CD4-positive, alpha-beta T cell (primary cell): Measurements from ENCODE around the gene IGLL5. TPM values are rescaled to one million over a fixed set of nuclear protein-coding genes. Genes with fewer than 3 reads are reported as not detected.

Experiments used
- ATAC-seq: fragments of 200-7000 bp; cut with Tn5 transposase; one replicate; pipeline ENCODE4 v1.10.0; 2022; ENCODE audit warnings: mild to moderate bottlenecking; ENCODE audit not compliant: poor library complexity
- CTCF ChIA-PET: fragments of 350-600 bp; sonication (Branson Sonifier 250); formaldehyde crosslinking; loops from one replicate; lab custom pipeline; 2021; ENCODE audit warnings: antibody characterized with exemption, inconsistent platforms; lab: Charles Lee
- POLR2A ChIA-PET: fragments of 350-600 bp; sonication (Branson Sonifier 250); formaldehyde crosslinking; loops from one replicate; lab custom pipeline; 2021; ENCODE audit warnings: antibody characterized with exemption, inconsistent platforms; lab: Charles Lee
- DNase-seq, 14 experiments: peaks; one replicate each; pipeline ENCODE4 v3.0.0-alpha.2; 2013 to 2020; ENCODE audit warnings: mixed read lengths in 2 of 14
- H3K27ac ChIP-seq, 2 donors: one replicate each; pipeline versions ENCODE4 v1.5.1 to v1.7.0; 2013; ENCODE audit warnings: low read length in 2 of 2, low read depth in 1 of 2, mild to moderate bottlenecking in 1 of 2
- H3K27me3 ChIP-seq, 2 experiments: 1 replicate in 1 of 2; 2 replicates in 1 of 2; pipeline versions ENCODE4 v1.6.1 to v1.7.0; 2013; ENCODE audit warnings: low read length in 2 of 2, control low read depth in 1 of 2, mild to moderate bottlenecking in 1 of 2, moderate library complexity in 1 of 2; ENCODE audit not compliant: insufficient read depth in 2 of 2, control insufficient read depth in 1 of 2
- H3K36me3 ChIP-seq: one replicate; pipeline ENCODE4 v1.6.1; 2013; ENCODE audit warnings: low read length, control low read depth; ENCODE audit not compliant: insufficient read depth
- H3K4me1 ChIP-seq: one replicate; pipeline ENCODE4 v1.6.1; 2013; ENCODE audit warnings: low read length, control low read depth; ENCODE audit not compliant: insufficient read depth
- H3K4me3 ChIP-seq: one replicate; pipeline ENCODE4 v1.5.1; 2013; ENCODE audit warnings: mild to moderate bottlenecking, low read length, moderate library complexity
- H3K9me3 ChIP-seq, 2 experiments: 1 replicate in 1 of 2; 2 replicates in 1 of 2; pipeline versions ENCODE4 v1.6.1 to v1.7.0; 2013; ENCODE audit warnings: low read length in 2 of 2, mild to moderate bottlenecking in 2 of 2, control low read depth in 1 of 2, moderate library complexity in 1 of 2; ENCODE audit not compliant: control insufficient read depth in 1 of 2, insufficient read depth in 1 of 2
- H3K27ac Mint-ChIP-seq: one replicate; pipeline ENCODE4 v1.8.0; 2020; ENCODE audit warnings: mixed read lengths
- H3K27me3 Mint-ChIP-seq: one replicate; pipeline ENCODE4 v1.8.0; 2021; ENCODE audit warnings: mixed read lengths
- H3K36me3 Mint-ChIP-seq: one replicate; pipeline ENCODE4 v1.8.0; 2021; ENCODE audit warnings: low read depth, mixed read lengths
- H3K4me1 Mint-ChIP-seq: one replicate; pipeline ENCODE4 v1.8.0; 2021; ENCODE audit warnings: low read depth, mixed read lengths
- H3K4me3 Mint-ChIP-seq: one replicate; pipeline ENCODE4 v1.8.0; 2020; ENCODE audit warnings: mild to moderate bottlenecking, mixed read lengths
- H3K9me3 Mint-ChIP-seq: one replicate; pipeline ENCODE4 v1.8.0; 2020; ENCODE audit warnings: mixed read lengths
- intact Hi-C, 2 experiments: fragments of 100-400 bp; cut with DNase I in 1 of 2; cut with micrococcal nuclease in 1 of 2; formaldehyde crosslinking; loops; one replicate each; pipeline versions ENCODE4 v1.15.1 to v1.9.0; 2023 to 2025; cut with DNase I, micrococcal nuclease
- total RNA-seq, 174 experiments: library from RNA in 2 of 174; stranded (reverse) in 2 of 174; gene quantifications; one replicate each; pipeline ENCODE4 v1.2.3 and lab custom pipeline; 2021 to 2026
- TF ChIP-seq, protein P1 (sequence below): fragments of 200-600 bp; IDR thresholded peaks from one replicate; pipeline ENCODE4 v1.8.0; 2022; ENCODE audit warnings: antibody characterized with exemption, mild to moderate bottlenecking

Gene IGLL5
- total RNA-seq, 2 experiments from 2014 or later: not detected

DNA sequence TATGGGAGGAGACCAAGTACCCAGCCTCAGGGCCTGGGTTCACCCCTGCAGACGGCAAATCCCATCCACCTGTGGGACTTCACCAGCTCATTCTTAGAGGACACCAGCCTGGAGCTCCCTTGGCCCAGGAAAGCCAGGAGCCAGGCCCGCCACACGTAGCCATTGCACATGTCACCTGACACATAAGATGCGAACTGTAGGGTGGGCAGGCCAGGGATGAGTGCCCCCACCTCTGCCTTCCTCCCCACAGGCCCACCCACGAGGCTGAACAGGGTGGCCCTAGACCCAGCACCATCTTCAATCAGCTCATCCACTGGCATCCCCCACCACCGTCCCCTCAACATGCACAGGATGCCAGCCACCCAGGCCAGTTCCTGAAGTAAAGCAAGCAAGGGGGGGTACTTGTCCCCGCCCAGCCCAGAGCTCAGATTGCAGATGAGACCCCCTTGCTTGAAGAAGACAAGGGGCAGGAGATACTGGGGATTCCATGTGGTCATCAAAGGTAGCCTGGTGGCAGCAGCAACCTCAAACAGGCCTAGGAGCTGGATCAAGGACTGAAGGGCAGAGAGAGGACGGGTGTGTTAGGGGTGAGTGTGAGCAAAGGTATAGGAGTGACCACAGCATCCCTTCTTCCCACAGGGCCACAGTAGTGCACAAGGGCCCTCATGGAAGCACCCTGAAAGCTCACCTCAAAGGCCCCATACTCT lies 45.6 kb downstream of the IGLL5 start:
- no peaks in the 10 kb centered on the region for H3K36me3 ChIP-seq
- H3K27me3 Mint-ChIP-seq: no peaks in the 10 kb centered on the region
- CTCF ChIA-PET: no interaction called here
- TF ChIP-seq, protein P1, sequence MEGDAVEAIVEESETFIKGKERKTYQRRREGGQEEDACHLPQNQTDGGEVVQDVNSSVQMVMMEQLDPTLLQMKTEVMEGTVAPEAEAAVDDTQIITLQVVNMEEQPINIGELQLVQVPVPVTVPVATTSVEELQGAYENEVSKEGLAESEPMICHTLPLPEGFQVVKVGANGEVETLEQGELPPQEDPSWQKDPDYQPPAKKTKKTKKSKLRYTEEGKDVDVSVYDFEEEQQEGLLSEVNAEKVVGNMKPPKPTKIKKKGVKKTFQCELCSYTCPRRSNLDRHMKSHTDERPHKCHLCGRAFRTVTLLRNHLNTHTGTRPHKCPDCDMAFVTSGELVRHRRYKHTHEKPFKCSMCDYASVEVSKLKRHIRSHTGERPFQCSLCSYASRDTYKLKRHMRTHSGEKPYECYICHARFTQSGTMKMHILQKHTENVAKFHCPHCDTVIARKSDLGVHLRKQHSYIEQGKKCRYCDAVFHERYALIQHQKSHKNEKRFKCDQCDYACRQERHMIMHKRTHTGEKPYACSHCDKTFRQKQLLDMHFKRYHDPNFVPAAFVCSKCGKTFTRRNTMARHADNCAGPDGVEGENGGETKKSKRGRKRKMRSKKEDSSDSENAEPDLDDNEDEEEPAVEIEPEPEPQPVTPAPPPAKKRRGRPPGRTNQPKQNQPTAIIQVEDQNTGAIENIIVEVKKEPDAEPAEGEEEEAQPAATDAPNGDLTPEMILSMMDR: no peak
- POLR2A ChIA-PET: no interaction called here
- H3K36me3 Mint-ChIP-seq: no peaks in the 10 kb centered on the region
- H3K27ac ChIP-seq: no peak overlapping the region
- DNase-seq (no peak), ATAC-seq (no peak)
- H3K4me3 Mint-ChIP-seq: no peak overlapping the region
- no peaks in the 10 kb centered on the region for H3K9me3 ChIP-seq
- H3K27ac Mint-ChIP-seq: no peak overlapping the region
- H3K4me3 ChIP-seq: no peak overlapping the region
- H3K4me1 Mint-ChIP-seq: peaks cover 8% of the 10 kb centered on the region
- H3K27me3 ChIP-seq: no peaks in the 10 kb centered on the region
- H3K9me3 Mint-ChIP-seq: no peaks in the 10 kb centered on the region
- H3K4me1 ChIP-seq: peaks cover 22% of the 10 kb centered on the region
- intact Hi-C loops: no loop called here

DNA sequence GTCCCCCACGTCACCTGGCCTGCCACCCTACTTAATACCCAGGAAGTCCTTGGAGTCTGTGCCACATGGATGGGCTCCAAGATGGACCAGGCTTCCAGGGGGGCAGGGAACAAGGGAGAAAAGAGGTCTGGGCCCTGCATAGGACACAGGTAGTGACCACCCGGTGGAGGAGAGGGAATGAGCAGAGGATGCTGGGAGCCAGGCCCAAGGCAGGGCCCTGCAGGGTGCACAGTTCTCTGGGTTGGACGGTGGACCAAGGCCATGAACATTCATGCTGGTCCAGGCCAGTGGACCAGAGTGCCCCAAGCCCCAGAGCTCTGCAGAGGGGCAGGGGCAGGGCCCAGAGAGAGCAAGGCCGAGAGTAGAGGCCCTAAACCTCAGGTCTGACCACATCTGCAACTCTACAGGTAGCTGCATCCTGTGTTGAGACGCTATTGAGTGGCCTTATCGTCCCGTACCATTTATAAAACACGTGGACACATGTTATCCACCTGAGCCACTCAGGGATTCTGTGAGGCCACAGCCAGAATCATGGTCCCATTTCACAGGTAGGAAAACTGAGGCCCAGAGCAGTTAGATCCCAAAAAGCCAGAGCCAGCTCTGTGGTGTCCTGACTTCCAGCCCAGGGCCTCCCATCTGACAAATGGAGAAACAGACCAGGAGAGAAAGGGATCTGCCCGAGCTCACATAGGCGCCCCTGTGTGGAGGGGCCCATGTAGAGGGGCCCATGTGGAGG lies 46.4 kb downstream of the IGLL5 start:
- Mint-ChIP-seq H3K4me1 (peaks cover 1% of the 10 kb centered on the region), H3K36me3 (no peaks in the 10 kb centered on the region), H3K27me3 (no peaks in the 10 kb centered on the region), H3K4me3 (no peak overlapping the region), H3K27ac (no peak overlapping the region), H3K9me3 (no peaks in the 10 kb centered on the region)
- no peak overlapping the region for H3K27ac ChIP-seq
- DNase-seq (no peak), ATAC-seq (no peak)
- H3K27me3 ChIP-seq: no peaks in the 10 kb centered on the region
- ChIA-PET POLR2A (interaction anchor here (0.6 kb wide), 1 partner anchor 416 kb away, joined by 3 read pairs; no protein-coding TSS in a partner anchor), CTCF (no interaction called here)
- H3K9me3 ChIP-seq: no peaks in the 10 kb centered on the region
- intact Hi-C loops: no loop called here
- H3K4me3 ChIP-seq: no peak overlapping the region
- H3K4me1 ChIP-seq: peaks cover 15% of the 10 kb centered on the region
- H3K36me3 ChIP-seq: no peaks in the 10 kb centered on the region
- TF ChIP-seq, protein P1: no peak

- Mint-ChIP-seq H3K4me3 (no peak overlapping the region), H3K36me3 (no peaks in the 10 kb centered on the region), H3K27me3 (no peaks in the 10 kb centered on the region), H3K27ac (no peak overlapping the region), H3K4me1 (no peaks in the 10 kb centered on the region), H3K9me3 (no peaks in the 10 kb centered on the region)
- ChIA-PET CTCF (no interaction called here), POLR2A (interaction anchor here (0.6 kb wide), 1 partner anchor 415 kb away, joined by 3 read pairs; no protein-coding TSS in a partner anchor)
- Histone ChIP-seq H3K9me3 (no peaks in the 10 kb centered on the region), H3K27ac (no peak overlapping the region), H3K4me1 (peaks cover 8% of the 10 kb centered on the region), H3K27me3 (no peaks in the 10 kb centered on the region), H3K36me3 (no peaks in the 10 kb centered on the region), H3K4me3 (no peak overlapping the region)
- intact Hi-C loops: no loop called here
- DNase-seq: no peak
- TF ChIP-seq, protein P1: no peak
- no peak for ATAC-seq
Observed at GRCh38 chr22:22934543-22935055, 47.0 kb downstream of the IGLL5 start.
